Neuronal stem cell (in vitro differentiated cells): ENCODE data around the gene FOXL1.

ENCODE experiments used
- DNase-seq: peaks from one replicate; pipeline ENCODE4 v3.0.0-alpha.2; 2013; ENCODE audit warnings: low spot score
- H2AFZ ChIP-seq: one replicate; pipeline ENCODE4 v1.6.1; 2013; ENCODE audit warnings: mild to moderate bottlenecking, low read length, inconsistent platforms
- H2AK5ac ChIP-seq: 2 replicates; pipeline ENCODE4 v1.6.1; 2013; ENCODE audit warnings: low read depth, mild to moderate bottlenecking, inconsistent platforms, low read length, moderate library complexity, mixed read lengths
- H2BK120ac ChIP-seq: 2 replicates; pipeline ENCODE4 v1.6.1; 2013; ENCODE audit warnings: low read depth, mild to moderate bottlenecking, inconsistent platforms, low read length, moderate library complexity, mixed read lengths
- H2BK12ac ChIP-seq: one replicate; pipeline ENCODE4 v1.6.1; 2013; ENCODE audit warnings: low read length, inconsistent platforms
- H2BK15ac ChIP-seq: 2 replicates; pipeline ENCODE4 v1.6.1; 2013; ENCODE audit warnings: mild to moderate bottlenecking, low read length, inconsistent platforms, mixed read lengths
- H2BK5ac ChIP-seq: one replicate; pipeline ENCODE4 v1.6.1; 2013; ENCODE audit warnings: inconsistent platforms, mild to moderate bottlenecking, low read length, moderate library complexity
- H3K14ac ChIP-seq: one replicate; pipeline ENCODE4 v1.6.1; 2013; ENCODE audit warnings: low read length, inconsistent platforms
- H3K18ac ChIP-seq: 2 replicates; pipeline ENCODE4 v1.6.1; 2013; ENCODE audit warnings: low read length, inconsistent platforms
- H3K23ac ChIP-seq: 2 replicates; pipeline ENCODE4 v1.6.1; 2013; ENCODE audit warnings: low read depth, mild to moderate bottlenecking, mixed read lengths, low read length, inconsistent platforms; ENCODE audit not compliant: poor library complexity
- H3K27ac ChIP-seq: replicated peaks from 3 replicates; pipeline ENCODE4 v1.5.1; 2013; ENCODE audit warnings: low read length, inconsistent platforms
- H3K27me3 ChIP-seq, 3 experiments: 2 replicates each; pipeline ENCODE4 v1.6.1; 2013; ENCODE audit warnings: low read length in 3 of 3, mild to moderate bottlenecking in 2 of 3, inconsistent platforms in 1 of 3, low read depth in 1 of 3, mixed read lengths in 1 of 3, moderate library complexity in 1 of 3; ENCODE audit not compliant: control insufficient read depth in 3 of 3, insufficient read depth in 3 of 3
- H3K36me3 ChIP-seq, 2 donors: replicated peaks in 1 of 2; 2 replicates each; pipeline ENCODE4 v1.6.1; 2013; ENCODE audit warnings: low read length in 2 of 2; ENCODE audit not compliant: control insufficient read depth in 2 of 2, insufficient read depth in 2 of 2
- H3K4ac ChIP-seq: 2 replicates; pipeline ENCODE4 v1.6.1; 2013; ENCODE audit warnings: inconsistent platforms, mild to moderate bottlenecking, low read length, moderate library complexity
- H3K4me1 ChIP-seq, 2 donors: 1 replicate in 1 of 2; 2 replicates in 1 of 2; pipeline ENCODE4 v1.6.1; 2013; ENCODE audit warnings: low read length in 2 of 2, low read depth in 1 of 2; ENCODE audit not compliant: control insufficient read depth in 2 of 2, insufficient read depth in 1 of 2
- H3K4me2 ChIP-seq: one replicate; pipeline ENCODE4 v1.6.1; 2013; ENCODE audit warnings: mild to moderate bottlenecking, low read length, inconsistent platforms; ENCODE audit not compliant: insufficient read depth, poor library complexity, severe bottlenecking
- H3K4me3 ChIP-seq, 2 donors: 2 replicates each; pipeline ENCODE4 v1.5.1; 2013; ENCODE audit warnings: low read length in 2 of 2, mild to moderate bottlenecking in 2 of 2, inconsistent platforms in 1 of 2, moderate library complexity in 1 of 2
- H3K79me1 ChIP-seq: one replicate; pipeline ENCODE4 v1.6.1; 2013; ENCODE audit warnings: low read depth, mild to moderate bottlenecking, inconsistent platforms, low read length, moderate library complexity
- H3K9ac ChIP-seq: one replicate; pipeline ENCODE4 v1.6.1; 2013; ENCODE audit warnings: mild to moderate bottlenecking, low read depth, low read length, inconsistent platforms; ENCODE audit not compliant: poor library complexity
- H3K9me3 ChIP-seq, 2 donors: replicated peaks in 1 of 2; 2 replicates each; pipeline versions ENCODE3 to v1.6.1; 2013; ENCODE audit warnings: low read length in 2 of 2, mild to moderate bottlenecking in 2 of 2, inconsistent platforms in 1 of 2, low read depth in 1 of 2, mixed read lengths in 1 of 2, moderate library complexity in 1 of 2; ENCODE audit not compliant: control insufficient read depth in 2 of 2, insufficient read depth in 1 of 2
- H4K8ac ChIP-seq: one replicate; pipeline ENCODE4 v1.6.1; 2013; ENCODE audit warnings: low read depth, mild to moderate bottlenecking, inconsistent platforms, low read length, moderate library complexity
- H4K91ac ChIP-seq: one replicate; pipeline ENCODE4 v1.6.1; 2013; ENCODE audit warnings: low read length, low read depth, mild to moderate bottlenecking, inconsistent platforms; ENCODE audit not compliant: poor library complexity
- WGBS, 2 donors: extraction: QIAGEN DNeasy Blood & Tissue Kit; methylation state at CpG; one replicate each; pipeline ENCODE4 v1.1.7; 2013; ENCODE audit warnings: missing lambda C conversion rate in 2 of 2, mixed read lengths in 1 of 2; ENCODE audit not compliant: insufficient read length in 2 of 2, insufficient replicate concordance in 1 of 2; ENCODE audit errors: extremely low coverage in 2 of 2; 5-methylcytosine and 5-hydroxymethylcytosine counted together

Gene FOXL1

DNA sequence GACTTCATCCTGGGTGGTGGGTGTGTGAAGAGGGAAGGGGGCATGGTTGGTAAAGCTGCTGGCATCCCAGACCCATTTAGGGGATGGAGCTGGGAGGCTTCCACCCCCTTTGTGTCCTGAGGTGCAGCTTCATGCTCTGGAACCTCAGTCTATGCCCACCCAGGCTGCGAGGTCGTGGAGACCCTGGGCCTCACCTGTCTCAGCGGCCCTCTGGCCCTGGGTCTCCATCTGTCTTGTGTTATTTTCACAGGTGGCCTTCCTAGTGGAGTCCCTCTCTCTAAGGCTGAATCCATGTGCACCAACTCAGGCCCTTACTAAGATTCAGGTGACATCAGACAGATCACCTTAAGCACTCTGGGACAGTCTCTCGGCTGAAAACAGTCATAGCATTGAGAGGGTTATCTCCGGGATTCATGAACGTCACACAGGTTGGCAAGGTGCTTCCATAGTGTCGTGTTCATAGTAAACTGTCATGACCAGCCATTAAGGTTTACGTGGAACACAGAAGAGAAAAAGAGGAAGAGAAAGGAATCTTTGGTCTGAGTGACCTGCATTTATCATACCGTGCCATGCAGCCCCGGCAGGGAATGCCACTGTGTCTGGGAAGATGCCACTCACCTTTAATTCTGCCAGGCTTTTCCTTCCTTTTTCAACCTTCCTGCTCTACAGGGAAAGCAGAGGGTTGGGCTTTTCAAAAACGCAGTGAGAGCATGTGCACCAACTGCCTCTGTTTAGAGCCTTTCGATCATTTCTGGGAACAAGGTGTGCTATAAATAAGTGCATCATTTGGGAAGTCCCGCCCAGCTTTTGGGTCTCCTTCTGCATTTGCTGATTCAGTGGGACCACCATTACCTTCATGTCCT is 4.5 kb upstream of the FOXL1 start:
- Histone ChIP-seq H3K36me3 (no peaks in the 10 kb centered on the region), H3K27ac (no peak overlapping the region), H2BK12ac (no peak overlapping the region), H3K4ac (no peak overlapping the region), H2BK5ac (no peak overlapping the region), H3K9ac (no peak overlapping the region), H4K91ac (no peak overlapping the region), H3K23ac (no peak overlapping the region), H3K9me3 (peaks cover 0 to 1% of the 10 kb centered on the region in 2 donors), H4K8ac (no peak overlapping the region), H3K4me1 (peaks cover 0 to 17% of the 10 kb centered on the region in 2 donors), H2AFZ (no peak overlapping the region), H2BK120ac (no peak overlapping the region), H3K4me3 (no peak overlapping the region), H3K14ac (no peak overlapping the region), H3K18ac (no peak overlapping the region), H3K79me1 (no peaks in the 10 kb centered on the region), H2BK15ac (no peak overlapping the region), H3K27me3 (peaks cover 63 to 100% (median 90%) of the 10 kb centered on the region in 3 experiments), H2AK5ac (no peak overlapping the region), H3K4me2 (no peak overlapping the region)
- DNase-seq, result no peak
- WGBS, 2 donors, result no CpG with 5 or more reads among the region's 13 CpGs

DNA sequence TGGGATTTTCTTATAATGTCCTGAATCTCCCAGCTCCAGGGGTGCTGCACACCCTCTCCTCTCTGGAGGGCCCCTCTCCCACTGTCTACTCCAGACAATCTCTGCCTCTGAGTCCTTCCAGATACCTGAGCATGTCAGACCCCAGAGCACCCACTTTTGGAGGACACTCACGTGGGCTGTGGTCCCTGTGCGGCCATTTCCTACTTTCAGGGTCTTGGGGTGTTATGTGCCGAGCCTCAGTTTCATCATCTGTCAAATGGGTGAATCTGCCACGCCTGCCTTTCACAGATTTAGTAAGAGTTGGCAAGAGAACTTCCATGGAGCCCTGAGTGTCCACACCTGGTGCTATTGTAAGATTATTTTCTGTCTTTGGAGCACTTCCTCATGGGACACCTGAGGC is 3.7 kb upstream of the FOXL1 start:
- H3K27me3 ChIP-seq, result peaks cover 68 to 100% (median 93%) of the 10 kb centered on the region in 3 experiments
- H3K4ac ChIP-seq, result no peak overlapping the region
- no peak overlapping the region for H2BK12ac ChIP-seq
- no peak overlapping the region for H3K27ac ChIP-seq
- H2AFZ ChIP-seq, result no peak overlapping the region
- no peak overlapping the region for H3K4me3 ChIP-seq
- no peak overlapping the region for H2AK5ac ChIP-seq
- H2BK5ac ChIP-seq, result no peak overlapping the region
- no peak overlapping the region for H4K8ac ChIP-seq
- H3K9ac ChIP-seq, result no peak overlapping the region
- H2BK15ac ChIP-seq, result no peak overlapping the region
- H3K18ac ChIP-seq, result no peak overlapping the region
- no peaks in the 10 kb centered on the region for H3K79me1 ChIP-seq
- peaks cover 0 to 1% of the 10 kb centered on the region in 2 donors for H3K9me3 ChIP-seq
- no peaks in the 10 kb centered on the region for H3K36me3 ChIP-seq
- no peak overlapping the region for H3K4me2 ChIP-seq
- H3K23ac ChIP-seq, result no peak overlapping the region
- no peak overlapping the region for H2BK120ac ChIP-seq
- peaks cover 0 to 18% of the 10 kb centered on the region in 2 donors for H3K4me1 ChIP-seq
- DNase-seq, result no peak
- H3K14ac ChIP-seq, result no peak overlapping the region
- no CpG with 5 or more reads among the region's 4 CpGs for WGBS, 2 donors
- no peak overlapping the region for H4K91ac ChIP-seq

DNA sequence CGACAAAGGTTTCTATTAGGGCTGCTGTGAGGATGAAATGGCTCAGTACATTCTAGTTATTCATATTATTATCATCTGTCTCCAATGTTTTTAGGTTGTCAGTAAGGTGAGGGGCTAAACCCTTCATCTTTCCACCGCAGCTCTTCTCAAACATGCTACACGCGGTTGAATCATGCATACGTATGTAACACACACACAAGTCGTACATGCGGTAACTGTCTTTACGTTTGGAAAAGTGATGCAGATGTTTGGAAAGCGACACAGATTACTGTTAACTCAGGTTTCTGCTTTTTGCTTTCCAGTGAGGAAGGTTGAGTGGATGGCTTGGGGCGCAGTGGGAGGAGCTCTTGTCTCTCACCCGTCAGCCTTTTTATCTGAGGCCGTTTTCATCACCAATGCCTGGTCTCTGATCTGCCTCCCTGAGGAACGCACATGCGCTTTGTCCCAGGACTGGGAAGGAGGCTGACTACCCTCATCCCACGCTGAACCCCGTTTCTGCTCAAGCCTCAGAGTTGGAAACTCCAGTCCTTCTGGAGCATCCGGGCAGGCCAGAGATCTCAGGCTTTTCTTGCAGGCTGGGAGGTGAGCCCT is 3.2 kb upstream of the FOXL1 start:
- Histone ChIP-seq H2BK12ac (no peak overlapping the region), H3K27ac (no peak overlapping the region)

More for the DNA sequence above, 3.2 kb upstream of the FOXL1 start:
- H3K4me1 ChIP-seq, result peaks cover 0 to 18% of the 10 kb centered on the region in 2 donors
- no peak overlapping the region for H3K4ac ChIP-seq
- H3K36me3 ChIP-seq, result no peaks in the 10 kb centered on the region
- no peak overlapping the region for H3K9ac ChIP-seq
- peaks cover 71 to 100% (median 94%) of the 10 kb centered on the region in 3 experiments for H3K27me3 ChIP-seq
- no peak overlapping the region for H2BK120ac ChIP-seq
- H3K79me1 ChIP-seq, result no peaks in the 10 kb centered on the region
- H3K23ac ChIP-seq, result no peak overlapping the region
- peak overlapping the region; percentile 70 for H2AFZ ChIP-seq
- no peak for DNase-seq
- H3K9me3 ChIP-seq, result peaks cover 0 to 1% of the 10 kb centered on the region in 2 donors
- peak overlapping the region; percentile 99 for H3K4me2 ChIP-seq
- no peak overlapping the region for H3K4me3 ChIP-seq
- no peak overlapping the region for H2BK5ac ChIP-seq
- no CpG with 5 or more reads among the region's 17 CpGs for WGBS, 2 donors
- H4K91ac ChIP-seq, result no peak overlapping the region
- H3K18ac ChIP-seq, result no peak overlapping the region
- no peak overlapping the region for H2AK5ac ChIP-seq
- no peak overlapping the region for H3K14ac ChIP-seq
- H4K8ac ChIP-seq, result no peak overlapping the region
- H2BK15ac ChIP-seq, result no peak overlapping the region
